GM12874 (cell line): ENCODE measurements around the gene CHST11.

Experiments
- CTCF ChIP-seq: IDR thresholded peaks from 2 replicates; pipeline ENCODE4 v1.5.1; 2011; ENCODE audit warnings: low read depth, mild to moderate bottlenecking, control low read depth, low read length, moderate library complexity; ENCODE audit not compliant: insufficient read depth

Gene CHST11

GRCh38 chr12:104801427-104801826 lies 344.7 kb downstream of the CHST11 start:
- no peak for TF ChIP-seq CTCF

GRCh38 chr12:104802208-104802607 lies 345.5 kb downstream of the CHST11 start:
- no peak for TF ChIP-seq CTCF

- no peak for TF ChIP-seq CTCF
Observed at GRCh38 chr12:104805186-104805585, 348.4 kb downstream of the CHST11 start.

GRCh38 chr12:104809251-104809650 lies 352.5 kb downstream of the CHST11 start:
- TF ChIP-seq CTCF: no peak

- no peak for TF ChIP-seq CTCF
Observed at GRCh38 chr12:104809706-104810385, 353.1 kb downstream of the CHST11 start.
